ENCODE results near the gene ARL15.
A peak's percentile ranks its signal among the peaks of the same experiment; 100 is the strongest.

Gene ARL15

GRCh38 chr5:54007827-54008777, 302.3 kb downstream of the ARL15 start:
- Histone ChIP-seq H3K27me3 (ENCODE audit: insufficient read depth, poor library complexity, severe bottlenecking) (no peaks in the 10 kb centered on the region), H3K4me3 (replicated peaks; ENCODE audit: insufficient read depth, low read length) (no peak overlapping the region), H3K27ac (replicated peaks) (no peak overlapping the region)
- no peak for DNase-seq (ENCODE audit: low read depth in 1 of 2, low spot score in 1 of 2)
- TF ChIP-seq SPI1 (IDR thresholded peaks at IDR 0.05; ENCODE audit: borderline replicate concordance, low read depth) = peak; percentile 20; the same call in 1 of the 2 replicates
- TF ChIP-seq GABPA (IDR thresholded peaks at IDR 0.05; ENCODE audit: low read depth) = no peak
- TF ChIP-seq POLR2AphosphoS5 (IDR thresholded peaks at IDR 0.05; ENCODE audit: low read depth) = no peak
- no peak for TF ChIP-seq CTCF (IDR thresholded peaks at IDR 0.05; ENCODE audit: insufficient read depth, low read length)

GRCh38 chr5:54004697-54005096, 305.7 kb downstream of the ARL15 start:
- Histone ChIP-seq H3K27ac (replicated peaks) (no peak overlapping the region), H3K27me3 (ENCODE audit: insufficient read depth, poor library complexity, severe bottlenecking) (no peaks in the 10 kb centered on the region), H3K4me3 (replicated peaks; ENCODE audit: insufficient read depth, low read length) (no peak overlapping the region)
- DNase-seq (ENCODE audit: low read depth in 1 of 2, low spot score in 1 of 2) = no peak
- TF ChIP-seq CTCF (IDR thresholded peaks at IDR 0.05; ENCODE audit: insufficient read depth, low read length) = no peak
- TF ChIP-seq REST (IDR thresholded peaks at IDR 0.05; ENCODE audit: insufficient replicate concordance, low read depth) = no peak
- no peak for TF ChIP-seq POLR2AphosphoS5 (IDR thresholded peaks at IDR 0.05; ENCODE audit: low read depth)
- TF ChIP-seq GABPA (IDR thresholded peaks at IDR 0.05; ENCODE audit: low read depth) = no peak
- TF ChIP-seq SPI1 (IDR thresholded peaks at IDR 0.05; ENCODE audit: borderline replicate concordance, low read depth) = no peak

GRCh38 chr5:54002779-54003178, 307.6 kb downstream of the ARL15 start:
- no peaks in the 10 kb centered on the region for H3K27me3 ChIP-seq (ENCODE audit: insufficient read depth, poor library complexity, severe bottlenecking)
- H3K27ac ChIP-seq (replicated peaks) = no peak overlapping the region
- DNase-seq (ENCODE audit: low read depth in 1 of 2, low spot score in 1 of 2) = no peak
- no peak for TF ChIP-seq SPI1 (IDR thresholded peaks at IDR 0.05; ENCODE audit: borderline replicate concordance, low read depth)
- TF ChIP-seq POLR2AphosphoS5 (IDR thresholded peaks at IDR 0.05; ENCODE audit: low read depth) = no peak
- no peak for TF ChIP-seq REST (IDR thresholded peaks at IDR 0.05; ENCODE audit: insufficient replicate concordance, low read depth)
- no peak for TF ChIP-seq GABPA (IDR thresholded peaks at IDR 0.05; ENCODE audit: low read depth)
- TF ChIP-seq CTCF (IDR thresholded peaks at IDR 0.05; ENCODE audit: insufficient read depth, low read length) = no peak
- H3K4me3 ChIP-seq (replicated peaks; ENCODE audit: insufficient read depth, low read length) = no peak overlapping the region
